Spleen (tissue), 11 donors: ENCODE data around the gene CNMD. TPM values are rescaled to one million over a fixed set of nuclear protein-coding genes. Genes with fewer than 3 reads are reported as not detected.

Source experiments
- DNase-seq: peaks from one replicate; pipeline ENCODE4 v3.0.0-alpha.2; 2020
- H3K27ac ChIP-seq, 8 donors: fragments of 200-600 bp; sonication (generic) in 7 of 8; 1 replicate in 4 of 8; 2 replicates in 4 of 8; pipeline versions ENCODE4 v1.5.0 to v1.8.0; 2016 to 2021; ENCODE audit warnings: inconsistent platforms in 4 of 8, mild to moderate bottlenecking in 4 of 8, moderate library complexity in 1 of 8
- H3K27me3 ChIP-seq, 7 donors: fragments of 200-600 bp; sonication (generic) in 6 of 7; replicated peaks in 1 of 7; 1 replicate in 4 of 7; 2 replicates in 3 of 7; pipeline versions ENCODE4 v1.5.0 to v1.8.0; 2016 to 2021; ENCODE audit warnings: inconsistent platforms in 3 of 7, mild to moderate bottlenecking in 1 of 7
- H3K36me3 ChIP-seq, 6 donors: fragments of 200-600 bp; sonication (generic) in 5 of 6; 1 replicate in 4 of 6; 2 replicates in 2 of 6; pipeline versions ENCODE4 v1.5.0 to v1.8.0; 2016 to 2021; ENCODE audit warnings: inconsistent platforms in 2 of 6
- H3K4me1 ChIP-seq, 6 donors: fragments of 200-600 bp; sonication (generic) in 5 of 6; 1 replicate in 3 of 6; 2 replicates in 3 of 6; pipeline versions ENCODE4 v1.5.0 to v1.8.0; 2016 to 2021; ENCODE audit warnings: inconsistent platforms in 3 of 6
- H3K4me3 ChIP-seq, 8 donors: fragments of 200-600 bp; sonication (generic) in 7 of 8; 1 replicate in 4 of 8; 2 replicates in 4 of 8; pipeline versions ENCODE4 v1.5.0 to v1.8.0; 2016 to 2021; ENCODE audit warnings: inconsistent platforms in 4 of 8, mild to moderate bottlenecking in 4 of 8, moderate library complexity in 2 of 8
- H3K9me3 ChIP-seq, 8 donors: fragments of 200-600 bp; sonication (generic) in 7 of 8; 1 replicate in 4 of 8; 2 replicates in 4 of 8; pipeline versions ENCODE4 v1.5.0 to v1.8.0; 2016 to 2021; ENCODE audit warnings: inconsistent platforms in 4 of 8
- POLR2A ChIP-seq, 3 donors: fragments of 450-650 bp; IDR thresholded peaks; one replicate each; pipeline ENCODE4 v1.5.1; 2017; ENCODE audit warnings: antibody characterized with exemption in 3 of 3, mild to moderate bottlenecking in 1 of 3
- POLR2AphosphoS5 ChIP-seq, 3 donors: sonication (generic); formaldehyde crosslinking; IDR thresholded peaks; one replicate each; pipeline ENCODE4 v1.5.1; 2017; ENCODE audit warnings: antibody characterized with exemption in 3 of 3
- WGBS, 5 donors: extraction: QIAGEN DNeasy Blood & Tissue Kit in 3 of 5; methylation state at CpG; one replicate each; pipeline versions ENCODE4 v1.1.5 to v1.1.7; 2013 to 2018; 5-methylcytosine and 5-hydroxymethylcytosine counted together
- intact Hi-C: fragments of 100-400 bp; cut with DNase I; formaldehyde crosslinking; loops from one replicate; pipeline ENCODE4 v1.15.0; 2023; ENCODE audit warnings: low total_unique reads
- polyA plus RNA-seq, 3 donors: library from polyadenylated mRNA; stranded (reverse); fragments of 200-250 nt; gene quantifications; one replicate each; pipeline ENCODE4 v1.2.1, GENCODE V29; 2013
- total RNA-seq, 7 donors: library from RNA; depleted of rRNA in 3 of 7; stranded (reverse); fragments of >200 nt in 3 of 7; fragmentation: NEBNext Ultra II Directional in 4 of 7; extraction: Animal tissue kit (Norgen Biotek cat#: 25700) in 4 of 7; gene quantifications; one replicate each; pipeline versions ENCODE4 v1.1.0 to v1.2.1, GENCODE V29; 2016 to 2021
- TF ChIP-seq, protein P1 (sequence below), 11 experiments: fragments of 200-600 bp in 7 of 11; fragments of 450-650 bp in 4 of 11; sonication (generic) in 4 of 11; IDR thresholded peaks in 8 of 11; conservative IDR thresholded peaks in 3 of 11; 1 replicate in 7 of 11; 2 replicates in 4 of 11; pipeline versions ENCODE4 v1.4.0 to v1.8.0; 2016 to 2021; ENCODE audit warnings: antibody characterized with exemption in 11 of 11, inconsistent platforms in 4 of 11, mild to moderate bottlenecking in 1 of 11
- donor health status: healthy with polysubstance abuse.
- donor health status: DM: no; HTN: no; CAD: no; lungs with moderate emphysema.
- donor health status: DM: no; HTN: no; CAD: no.
- donor health status: Bipolar disorder and iron deficiency.
- donor health status: healthy.
- donor health status: DM: no; HTN: no; CAD: no.
- donor health status: DM: yes; HTN: yes; CAD: no.

Gene CNMD
- total and polyA plus RNA-seq, 10 donors: 0.19 TPM; not detected in 9

- no peak overlapping the region for H3K4me3 ChIP-seq
- H3K4me1 ChIP-seq: peaks cover 5 to 40% (median 18%) of the 10 kb centered on the region in 6 donors
- peaks cover 0 to 84% (median 46%) of the 10 kb centered on the region in 6 donors for H3K36me3 ChIP-seq
- no peak overlapping the region for H3K27ac ChIP-seq
- intact Hi-C loops: no loop called here
- 76 to 82% (median 80%) methylated on average over 2 of the region's 2 CpGs for WGBS, 5 donors
- no peaks in the 10 kb centered on the region for H3K27me3 ChIP-seq
- no peak for DNase-seq
- no peaks in the 10 kb centered on the region for H3K9me3 ChIP-seq
- TF ChIP-seq POLR2AphosphoS5 (IDR thresholded peaks at IDR 0.05): no peak
- TF ChIP-seq POLR2A (IDR thresholded peaks at IDR 0.05): no peak
- TF ChIP-seq, protein P1, sequence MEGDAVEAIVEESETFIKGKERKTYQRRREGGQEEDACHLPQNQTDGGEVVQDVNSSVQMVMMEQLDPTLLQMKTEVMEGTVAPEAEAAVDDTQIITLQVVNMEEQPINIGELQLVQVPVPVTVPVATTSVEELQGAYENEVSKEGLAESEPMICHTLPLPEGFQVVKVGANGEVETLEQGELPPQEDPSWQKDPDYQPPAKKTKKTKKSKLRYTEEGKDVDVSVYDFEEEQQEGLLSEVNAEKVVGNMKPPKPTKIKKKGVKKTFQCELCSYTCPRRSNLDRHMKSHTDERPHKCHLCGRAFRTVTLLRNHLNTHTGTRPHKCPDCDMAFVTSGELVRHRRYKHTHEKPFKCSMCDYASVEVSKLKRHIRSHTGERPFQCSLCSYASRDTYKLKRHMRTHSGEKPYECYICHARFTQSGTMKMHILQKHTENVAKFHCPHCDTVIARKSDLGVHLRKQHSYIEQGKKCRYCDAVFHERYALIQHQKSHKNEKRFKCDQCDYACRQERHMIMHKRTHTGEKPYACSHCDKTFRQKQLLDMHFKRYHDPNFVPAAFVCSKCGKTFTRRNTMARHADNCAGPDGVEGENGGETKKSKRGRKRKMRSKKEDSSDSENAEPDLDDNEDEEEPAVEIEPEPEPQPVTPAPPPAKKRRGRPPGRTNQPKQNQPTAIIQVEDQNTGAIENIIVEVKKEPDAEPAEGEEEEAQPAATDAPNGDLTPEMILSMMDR (IDR thresholded peaks at IDR 0.05 in 8 of 11, conservative IDR thresholded peaks at IDR 0.05 in 3 of 11): no peak
Observed at GRCh38 chr13:52659340-52659739, 80.3 kb downstream of the CNMD start.

Other genes starting within 250 kb of the CNMD start
- 10 to 100 TPM in 3 of 7 donors, 1 to 10 TPM in 4; 6.7 to 12.8 (median 9.4) TPM for gene HNRNPA1L2, start 97.4 kb downstream of the CNMD start, total RNA-seq
- gene HNRNPA1L2, start 97.4 kb downstream of the CNMD start, polyA plus RNA-seq: 10 to 100 TPM; 15.0 to 23.2 (median 15.1) TPM
- 10 to 100 TPM; 24.7 to 36.9 (median 30.5) TPM for gene SUGT1, start 87.0 kb downstream of the CNMD start, total RNA-seq
- 10 to 100 TPM; 25.2 to 28.0 (median 27.9) TPM for gene SUGT1, start 87.0 kb downstream of the CNMD start, polyA plus RNA-seq
- not detected for gene PCDH8, start 108.8 kb upstream of the CNMD start, total RNA-seq
- gene PCDH8, start 108.8 kb upstream of the CNMD start, polyA plus RNA-seq: not detected